ENCODE measurements around the gene PGM1.

Gene PGM1

DNA sequence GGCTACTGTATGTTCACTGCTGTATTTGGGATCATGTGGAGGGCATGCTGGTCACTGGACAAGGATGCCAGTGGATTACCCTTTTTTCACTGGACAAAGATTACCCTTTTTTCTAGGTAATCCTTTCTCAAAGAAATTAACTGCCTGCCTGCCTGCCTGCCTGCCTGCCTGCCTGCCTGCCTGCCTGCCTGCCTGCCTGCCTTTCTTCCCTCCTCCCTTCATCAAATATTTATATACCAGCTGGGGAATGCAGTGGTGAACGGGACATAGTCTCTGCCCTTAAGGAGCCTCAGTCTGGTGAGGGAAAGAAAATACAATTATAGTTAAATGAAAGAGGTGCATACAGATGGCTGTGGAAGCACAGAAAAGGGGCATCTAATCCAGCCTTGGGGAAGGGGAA, 85.0 kb downstream of the PGM1 start:
- TF ChIP-seq CTCF (IDR thresholded peaks at IDR 0.05) = no peak

GRCh38 chr1:63679076-63679475, 85.9 kb downstream of the PGM1 start:
- no peak for TF ChIP-seq CTCF (IDR thresholded peaks at IDR 0.05)

DNA sequence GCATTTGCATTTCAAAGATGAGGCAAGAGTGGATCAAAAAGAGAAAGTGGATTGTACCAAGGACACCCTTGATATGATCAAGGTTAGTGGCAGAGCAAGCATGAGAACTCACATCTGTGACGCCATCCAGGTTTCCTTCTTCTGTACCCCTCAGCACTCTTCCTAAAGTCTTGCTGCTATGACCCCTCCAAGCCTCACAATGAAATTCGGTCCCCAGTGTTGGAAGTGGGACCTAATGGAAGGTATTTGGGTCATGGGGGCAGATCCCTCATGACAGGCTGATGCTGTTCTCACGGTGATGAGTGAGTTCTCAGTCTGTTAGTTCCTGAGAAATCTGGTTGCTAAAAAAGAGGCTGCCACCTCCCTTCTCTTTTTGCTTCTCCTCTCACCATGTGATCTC, 86.4 kb downstream of the PGM1 start:
- no peak for TF ChIP-seq CTCF (IDR thresholded peaks at IDR 0.05)

DNA sequence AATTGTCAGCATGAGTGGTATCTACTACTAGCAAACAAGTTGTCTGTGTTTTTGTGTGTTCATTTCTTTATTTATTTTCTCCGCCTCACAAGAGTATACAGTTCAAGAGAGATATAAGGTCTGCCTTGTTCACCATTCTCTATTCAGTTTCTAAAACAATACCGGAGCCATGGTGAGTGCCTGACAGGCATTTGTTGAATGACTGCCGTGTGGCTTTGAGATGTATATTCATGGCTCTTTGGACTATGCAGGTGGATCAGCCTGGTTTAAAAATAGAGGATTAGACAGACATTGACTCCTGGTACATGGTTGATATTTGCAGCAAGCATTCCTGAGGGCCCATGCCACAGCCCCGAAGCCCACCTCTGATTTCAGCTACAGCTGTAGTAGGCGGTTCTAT, 89.7 kb downstream of the PGM1 start:
- TF ChIP-seq CTCF (IDR thresholded peaks at IDR 0.05) = no peak

DNA sequence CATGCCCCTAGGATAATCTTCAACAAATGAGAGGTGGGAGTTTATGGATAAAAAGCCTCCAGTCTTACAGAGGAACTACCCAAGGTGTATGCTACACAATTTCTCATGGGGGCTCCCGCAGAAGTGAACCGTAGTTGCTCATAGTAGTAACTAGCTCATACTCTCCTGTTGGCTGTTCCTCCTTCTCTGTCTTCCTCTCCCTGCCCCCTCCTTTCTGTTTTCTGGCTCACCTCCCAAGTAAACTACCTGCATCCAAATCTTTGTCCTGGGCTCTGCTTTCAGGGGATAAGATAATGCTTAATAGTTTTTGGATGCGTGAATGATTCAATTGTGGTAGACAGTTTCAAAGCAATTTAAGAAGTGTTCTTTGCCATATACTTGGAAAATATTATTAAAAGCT, 90.5 kb downstream of the PGM1 start:
- no peak for TF ChIP-seq CTCF (IDR thresholded peaks at IDR 0.05)

GRCh38 chr1:63686696-63687095, 93.5 kb downstream of the PGM1 start:
- no peak for TF ChIP-seq CTCF (IDR thresholded peaks at IDR 0.05)

DNA sequence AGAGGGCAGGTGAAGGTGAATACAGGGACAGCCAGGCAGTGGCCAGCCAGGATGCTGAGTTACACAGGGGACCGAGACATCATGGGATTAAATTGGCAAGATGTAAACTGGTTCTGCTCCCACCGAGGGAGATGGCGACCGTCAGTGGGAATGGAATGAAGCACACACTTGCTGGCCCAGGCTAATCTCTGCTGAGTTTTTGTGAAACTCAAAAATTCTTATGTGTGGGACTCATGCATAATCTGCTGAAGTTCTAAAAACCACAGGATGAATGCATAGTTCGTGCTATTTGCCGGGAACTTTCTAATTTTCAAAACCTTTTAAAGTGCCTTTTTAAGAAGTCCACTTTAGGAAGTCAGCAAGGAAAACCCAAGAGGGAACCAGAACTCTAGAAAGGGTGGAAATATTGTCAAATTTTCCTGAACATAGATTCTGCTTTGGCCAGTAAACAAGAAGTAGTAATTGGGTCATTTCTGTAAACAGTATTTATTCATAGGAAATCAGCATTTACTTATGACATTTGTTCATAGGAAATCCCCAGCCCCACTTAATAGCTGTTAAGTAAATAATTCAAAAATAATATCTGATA, 95.2 kb downstream of the PGM1 start:
- no peak for TF ChIP-seq CTCF (IDR thresholded peaks at IDR 0.05)

Data from LNCAP (cell line).